Measurements from ENCODE around the gene SYNDIG1L.

The SYNDIG1L gene

DNA sequence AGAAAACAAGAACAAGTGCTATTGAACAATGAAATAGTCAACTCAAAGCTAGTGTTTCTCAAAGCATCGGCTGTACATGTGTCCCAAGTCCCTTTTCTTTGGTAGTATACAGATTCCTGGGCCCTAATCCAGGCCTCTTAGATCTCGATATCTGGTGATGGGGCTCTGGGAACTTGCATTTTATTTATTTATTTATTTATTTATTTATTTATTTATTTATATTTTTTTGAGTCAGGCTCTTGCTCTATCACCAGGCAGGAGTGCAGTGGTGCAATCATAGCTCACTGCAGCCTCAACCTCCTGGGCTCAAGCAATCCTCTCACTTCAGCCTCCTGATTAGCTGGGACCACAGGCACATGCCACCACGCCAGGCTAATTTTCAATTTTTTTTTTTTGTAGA, 17.1 kb downstream of the SYNDIG1L start:
- no peak for DNase-seq (ENCODE audit: low spot score)
- CTCF ChIA-PET = no interaction called here
- POLR2A ChIA-PET (ENCODE audit: low non-redundant PET) = no interaction called here
- no peak overlapping the region for H3K27ac ChIP-seq
- TF ChIP-seq, protein P1, sequence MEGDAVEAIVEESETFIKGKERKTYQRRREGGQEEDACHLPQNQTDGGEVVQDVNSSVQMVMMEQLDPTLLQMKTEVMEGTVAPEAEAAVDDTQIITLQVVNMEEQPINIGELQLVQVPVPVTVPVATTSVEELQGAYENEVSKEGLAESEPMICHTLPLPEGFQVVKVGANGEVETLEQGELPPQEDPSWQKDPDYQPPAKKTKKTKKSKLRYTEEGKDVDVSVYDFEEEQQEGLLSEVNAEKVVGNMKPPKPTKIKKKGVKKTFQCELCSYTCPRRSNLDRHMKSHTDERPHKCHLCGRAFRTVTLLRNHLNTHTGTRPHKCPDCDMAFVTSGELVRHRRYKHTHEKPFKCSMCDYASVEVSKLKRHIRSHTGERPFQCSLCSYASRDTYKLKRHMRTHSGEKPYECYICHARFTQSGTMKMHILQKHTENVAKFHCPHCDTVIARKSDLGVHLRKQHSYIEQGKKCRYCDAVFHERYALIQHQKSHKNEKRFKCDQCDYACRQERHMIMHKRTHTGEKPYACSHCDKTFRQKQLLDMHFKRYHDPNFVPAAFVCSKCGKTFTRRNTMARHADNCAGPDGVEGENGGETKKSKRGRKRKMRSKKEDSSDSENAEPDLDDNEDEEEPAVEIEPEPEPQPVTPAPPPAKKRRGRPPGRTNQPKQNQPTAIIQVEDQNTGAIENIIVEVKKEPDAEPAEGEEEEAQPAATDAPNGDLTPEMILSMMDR (conservative IDR thresholded peaks at IDR 0.05; ENCODE audit: low read depth) = no peak

DNA sequence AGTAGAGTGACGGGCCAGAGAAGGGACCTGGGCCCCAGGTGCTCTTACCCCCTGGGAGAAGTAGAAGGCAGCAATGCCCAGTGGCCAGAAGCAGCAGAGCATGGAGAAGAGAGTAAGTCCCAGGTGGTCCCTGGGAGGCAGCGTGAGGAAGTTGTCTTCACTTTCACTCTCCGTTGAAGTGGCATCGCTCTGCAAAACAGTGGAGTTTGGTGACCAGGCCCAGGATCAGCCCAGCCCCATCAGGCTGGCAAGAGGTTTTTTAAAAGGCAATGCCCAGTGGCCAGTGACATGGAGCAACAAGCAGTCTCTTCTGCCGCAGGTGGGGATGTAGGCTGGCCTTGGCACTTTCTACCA, 18.2 kb downstream of the SYNDIG1L start:
- TF ChIP-seq, protein P1 (conservative IDR thresholded peaks at IDR 0.05; ENCODE audit: low read depth) = no peak
- POLR2A ChIA-PET (ENCODE audit: low non-redundant PET) = no interaction called here
- DNase-seq (ENCODE audit: low spot score) = no peak
- CTCF ChIA-PET = no interaction called here
- no peak overlapping the region for H3K27ac ChIP-seq

DNA sequence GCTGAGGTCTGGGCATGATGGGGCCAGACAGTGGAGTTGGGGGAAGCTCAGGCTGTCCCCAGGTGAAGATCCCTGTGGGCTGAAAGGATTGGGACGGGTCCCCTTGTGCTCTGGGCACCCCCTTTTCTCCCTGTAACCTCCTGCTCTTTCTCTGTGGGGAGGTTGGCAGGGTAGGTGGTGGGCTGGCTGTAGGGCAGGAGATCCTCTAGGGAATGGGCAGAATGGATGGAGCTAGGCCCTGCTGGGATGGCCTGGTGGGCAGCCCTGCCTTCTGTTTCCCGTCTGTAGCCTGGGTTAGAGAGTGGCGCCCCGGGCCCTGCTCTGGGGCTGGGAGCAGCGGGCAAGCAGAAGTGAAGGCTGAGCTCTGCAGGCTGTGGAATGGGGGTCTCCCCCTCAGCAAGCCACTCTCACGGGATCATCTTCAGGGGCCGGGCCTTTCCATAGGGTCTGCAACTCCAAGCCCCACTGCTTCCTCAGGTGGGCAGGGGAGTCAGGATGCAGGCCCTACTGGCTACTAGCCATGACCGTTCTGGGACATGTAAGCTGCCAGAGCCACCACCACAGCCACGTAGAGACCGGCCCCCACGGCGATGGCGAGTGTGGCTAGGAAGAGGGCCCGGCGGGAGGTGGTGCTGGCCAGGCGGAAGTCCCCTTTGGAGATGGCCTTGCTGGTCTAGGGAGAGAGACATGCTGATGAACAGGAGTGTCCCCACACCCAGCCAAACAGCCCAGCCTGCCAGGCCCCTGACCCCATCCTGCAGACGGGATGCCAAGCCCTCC, 18.8 kb downstream of the SYNDIG1L start:
- ChIA-PET POLR2A (ENCODE audit: low non-redundant PET) (no interaction called here), CTCF (no interaction called here)
- no peak overlapping the region for H3K27ac ChIP-seq
- no peak for DNase-seq (ENCODE audit: low spot score)
- TF ChIP-seq, protein P1 (conservative IDR thresholded peaks at IDR 0.05; ENCODE audit: low read depth) = no peak

DNA sequence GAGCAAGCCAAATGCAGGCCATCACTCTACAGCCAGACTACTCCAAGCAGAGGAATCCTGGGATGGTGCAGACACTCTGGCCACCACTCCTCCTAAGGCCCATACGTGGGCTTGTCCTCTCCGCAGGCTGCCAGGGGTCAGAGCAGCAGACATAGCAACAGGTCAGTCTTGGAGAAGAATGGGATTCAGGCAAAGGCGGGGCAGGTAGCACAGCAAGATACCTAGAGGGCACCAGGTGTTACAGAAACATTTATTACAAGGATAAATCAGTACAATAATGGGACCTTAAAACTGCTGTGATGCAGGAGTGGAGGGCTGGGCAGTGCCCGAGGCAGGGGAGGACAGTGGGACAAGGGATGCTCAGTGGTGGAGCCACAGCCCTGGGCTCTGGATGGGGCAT, 20.3 kb downstream of the SYNDIG1L start:
- CTCF ChIA-PET = no interaction called here
- DNase-seq (ENCODE audit: low spot score) = no peak
- POLR2A ChIA-PET (ENCODE audit: low non-redundant PET) = no interaction called here
- TF ChIP-seq, protein P1 (conservative IDR thresholded peaks at IDR 0.05; ENCODE audit: low read depth) = no peak
- no peak overlapping the region for H3K27ac ChIP-seq

DNA sequence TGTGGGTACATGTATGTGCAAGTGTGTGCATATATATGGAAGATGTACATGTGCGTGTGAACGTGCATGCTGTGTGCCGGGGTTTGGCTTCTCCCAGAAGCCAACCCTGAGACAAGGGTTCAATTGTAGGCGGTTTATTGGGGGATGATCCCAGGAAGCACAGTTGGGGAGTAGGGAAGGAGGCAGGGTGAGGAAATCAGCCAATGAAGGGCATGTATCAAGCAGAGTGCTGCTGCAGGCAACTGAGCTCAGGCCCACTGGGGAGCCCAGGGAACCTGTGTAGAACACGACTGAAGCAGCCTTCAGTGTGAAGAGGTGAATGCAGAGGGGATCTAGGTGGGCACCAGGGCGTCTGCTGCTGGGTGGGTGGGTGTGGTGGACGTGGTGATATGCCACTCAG, 21.6 kb downstream of the SYNDIG1L start:
- H3K27ac ChIP-seq = no peak overlapping the region
- POLR2A ChIA-PET (ENCODE audit: low non-redundant PET) = interaction anchor here (0.5 kb wide), 1 partner anchor 26 kb away, joined by 4 read pairs; no protein-coding TSS in a partner anchor
- CTCF ChIA-PET = no interaction called here
- no peak for DNase-seq (ENCODE audit: low spot score)
- TF ChIP-seq, protein P1 (conservative IDR thresholded peaks at IDR 0.05; ENCODE audit: low read depth) = no peak

DNA sequence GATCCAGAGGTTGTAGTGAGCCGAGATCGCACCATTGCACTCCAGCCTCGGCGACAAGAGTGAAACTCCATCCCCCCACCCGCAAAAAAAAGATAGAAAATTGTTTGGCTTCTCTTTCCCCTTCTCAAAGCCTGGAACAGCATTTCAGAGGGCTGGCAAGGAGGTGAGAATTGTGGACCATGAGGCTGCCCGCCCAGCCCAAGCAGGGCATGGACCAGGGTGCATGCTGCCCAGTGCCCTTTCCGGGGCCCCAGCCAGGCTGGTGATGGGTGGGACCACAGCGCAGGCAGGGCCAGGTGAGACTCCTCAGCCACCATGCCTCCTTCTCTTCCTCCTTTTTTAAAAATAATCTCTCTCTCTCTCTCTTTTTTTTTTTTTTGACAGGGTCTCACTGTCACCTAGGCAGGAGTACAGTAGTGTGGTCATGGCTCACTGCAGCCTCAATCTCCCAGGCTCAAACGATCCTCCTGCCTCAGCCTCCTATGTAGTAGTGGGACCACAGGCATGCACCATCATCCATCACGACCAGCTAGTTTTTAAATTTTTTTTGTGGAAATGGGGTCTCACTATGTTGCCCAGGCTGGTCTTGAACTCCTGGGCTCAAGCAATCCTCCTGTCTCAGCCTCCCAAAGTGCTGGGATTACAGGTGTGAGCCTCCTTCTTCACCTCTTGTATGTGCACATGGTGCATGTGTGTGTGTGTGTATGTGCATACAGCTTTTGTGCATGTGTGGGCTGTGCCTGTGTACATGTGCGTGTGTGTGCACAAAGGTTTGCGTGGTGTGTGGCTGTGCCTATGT, 22.2 kb downstream of the SYNDIG1L start:
- TF ChIP-seq, protein P1 (conservative IDR thresholded peaks at IDR 0.05; ENCODE audit: low read depth) = no peak
- DNase-seq (ENCODE audit: low spot score) = no peak
- ChIA-PET POLR2A (ENCODE audit: low non-redundant PET) (no interaction called here), CTCF (no interaction called here)
- H3K27ac ChIP-seq = no peak overlapping the region

All from RWPE1 (cell line).